Stimulated activated CD4-positive, alpha-beta T cell treated with anti-CD3 and anti-CD28 coated beads, TNF-alpha, amount 100 ng/mL, for 48 hours (primary cell): ENCODE measurements around the gene DRP2.
"Not testable (repeated sequence)": the region's sequence is repeated elsewhere in the genome, so short reads cannot be mapped to it uniquely, and the experiment has no call there.

Experiments
- DNase-seq, 3 donors: peaks; one replicate each; pipeline ENCODE4 v3.0.0-alpha.2; 2020; ENCODE audit warnings: low read depth in 3 of 3

DRP2 gene

GRCh38 chrX:101241531-101241930 lies 21.9 kb downstream of the DRP2 start:
- DNase-seq = no peak

DNA sequence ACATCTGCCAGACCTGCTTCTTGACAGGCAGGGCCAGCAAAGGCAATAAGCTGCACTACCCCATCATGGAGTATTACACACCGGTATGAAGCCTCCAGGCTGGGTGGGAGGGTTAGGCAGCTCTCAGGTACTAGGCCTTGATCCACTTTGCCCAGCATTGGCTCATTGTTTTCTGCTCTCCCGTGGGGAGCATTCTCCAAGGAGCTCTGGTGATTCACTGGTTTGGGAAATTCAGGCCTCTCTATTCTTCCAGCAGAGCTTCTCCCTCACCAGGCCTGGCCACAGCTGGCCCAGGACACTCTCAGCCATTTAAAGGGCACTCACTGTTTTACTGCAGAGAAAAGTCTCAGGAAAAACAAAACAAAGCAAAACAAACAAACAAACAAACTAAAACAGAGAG lies 33.0 kb downstream of the DRP2 start:
- DNase-seq = no peak

- no peak for DNase-seq
Measured at GRCh38 chrX:101257448-101258258, 38.1 kb downstream of the DRP2 start.

DNA sequence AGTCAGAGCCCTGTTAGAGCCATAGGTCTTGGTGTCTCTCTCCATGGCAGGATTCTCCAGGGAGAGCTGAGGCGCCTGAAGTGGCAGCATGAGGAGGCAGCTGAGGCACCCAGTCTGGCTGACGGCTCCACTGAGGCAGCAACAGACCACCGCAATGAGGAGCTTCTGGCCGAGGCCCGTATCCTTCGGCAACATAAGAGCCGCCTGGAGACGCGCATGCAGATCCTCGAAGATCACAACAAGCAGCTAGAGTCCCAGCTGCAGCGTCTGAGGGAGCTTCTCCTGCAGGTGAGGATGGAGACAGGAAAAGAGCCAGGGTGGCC lies 38.6 kb downstream of the DRP2 start:
- DNase-seq = no peak

DNA sequence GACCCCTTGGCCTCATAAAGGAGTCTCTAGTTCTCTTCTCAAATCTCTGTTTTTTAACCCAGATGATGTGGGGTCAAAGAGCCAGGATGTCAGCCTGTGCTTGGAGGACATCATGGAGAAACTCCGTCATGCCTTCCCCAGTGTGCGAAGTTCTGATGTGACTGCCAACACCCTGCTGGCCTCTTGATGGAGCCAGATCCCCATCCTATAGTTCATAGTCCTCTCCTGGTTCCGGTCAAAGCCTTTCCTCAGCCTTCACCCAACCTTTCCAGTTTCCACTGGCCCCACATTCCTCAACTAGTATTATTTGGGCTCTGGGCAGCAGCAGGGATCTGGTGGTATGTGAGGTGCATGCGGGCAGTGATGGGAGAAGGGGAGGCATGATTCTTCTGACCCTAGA lies 40.8 kb downstream of the DRP2 start:
- no peak for DNase-seq

DNA sequence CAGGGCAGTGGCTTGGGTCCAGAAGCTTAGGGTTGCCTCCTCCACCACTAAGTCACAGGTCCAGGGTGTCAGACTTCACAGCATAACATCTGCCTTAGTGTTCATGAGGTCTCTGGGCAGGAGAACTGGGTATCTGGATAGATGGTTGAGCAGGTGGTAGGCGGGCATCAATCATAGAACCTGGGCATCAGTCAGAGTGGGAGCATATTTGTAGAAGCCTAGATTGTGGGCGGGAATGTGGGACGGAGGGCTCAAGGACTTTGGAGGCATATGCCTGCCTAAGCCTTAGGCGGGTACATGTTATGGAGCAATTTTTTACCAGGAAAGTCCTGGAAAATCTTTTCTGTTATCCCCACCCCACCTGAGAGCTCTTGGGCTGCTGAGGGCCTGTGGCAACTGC lies 43.0 kb downstream of the DRP2 start:
- DNase-seq = no peak

- DNase-seq = no peak
Measured at GRCh38 chrX:101263766-101264165, 44.2 kb downstream of the DRP2 start.

GRCh38 chrX:101265869-101266428 lies 46.4 kb downstream of the DRP2 start:
- DNase-seq = no peak

GRCh38 chrX:101274198-101274597 lies 54.6 kb downstream of the DRP2 start:
- DNase-seq = no peak

DNA sequence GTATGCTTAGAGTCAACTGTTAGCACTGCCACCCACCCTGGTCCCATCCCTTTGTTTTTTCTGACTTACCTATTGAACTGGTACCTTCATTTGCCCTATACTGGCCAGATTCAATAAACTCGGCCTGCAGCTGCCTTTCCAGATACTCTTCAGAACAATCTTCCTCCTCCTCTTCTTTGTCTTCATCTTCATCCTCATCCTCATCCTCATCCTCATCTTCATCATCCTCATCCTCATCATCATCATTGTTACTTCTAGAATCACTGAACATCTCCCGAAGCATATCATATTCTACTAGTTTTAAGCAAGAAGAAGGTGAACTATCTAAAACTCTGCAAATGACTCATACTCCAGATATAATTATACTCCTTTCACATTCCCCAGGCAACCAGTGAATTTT lies 56.7 kb downstream of the DRP2 start:
- DNase-seq = no peak

DNA sequence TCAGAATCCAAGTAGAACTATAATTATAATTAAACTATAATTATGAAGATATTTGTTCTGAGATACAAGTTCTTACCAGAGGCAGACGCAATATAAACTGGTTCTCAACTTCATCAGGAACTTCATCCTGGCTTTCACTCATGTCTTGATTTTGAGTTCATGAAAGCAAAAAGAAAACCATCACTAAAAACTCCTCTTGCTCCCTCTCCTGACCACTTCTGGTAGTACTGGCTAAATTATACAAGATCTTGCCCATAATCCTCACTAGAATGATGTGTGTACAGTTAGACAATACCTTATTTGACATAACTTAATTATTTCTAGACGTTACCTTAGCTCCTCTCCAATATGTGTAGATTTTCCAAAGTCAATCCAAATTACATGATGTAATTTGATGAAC lies 67.8 kb downstream of the DRP2 start:
- DNase-seq = peak in 1 of 3 donors; percentile 2

DNA sequence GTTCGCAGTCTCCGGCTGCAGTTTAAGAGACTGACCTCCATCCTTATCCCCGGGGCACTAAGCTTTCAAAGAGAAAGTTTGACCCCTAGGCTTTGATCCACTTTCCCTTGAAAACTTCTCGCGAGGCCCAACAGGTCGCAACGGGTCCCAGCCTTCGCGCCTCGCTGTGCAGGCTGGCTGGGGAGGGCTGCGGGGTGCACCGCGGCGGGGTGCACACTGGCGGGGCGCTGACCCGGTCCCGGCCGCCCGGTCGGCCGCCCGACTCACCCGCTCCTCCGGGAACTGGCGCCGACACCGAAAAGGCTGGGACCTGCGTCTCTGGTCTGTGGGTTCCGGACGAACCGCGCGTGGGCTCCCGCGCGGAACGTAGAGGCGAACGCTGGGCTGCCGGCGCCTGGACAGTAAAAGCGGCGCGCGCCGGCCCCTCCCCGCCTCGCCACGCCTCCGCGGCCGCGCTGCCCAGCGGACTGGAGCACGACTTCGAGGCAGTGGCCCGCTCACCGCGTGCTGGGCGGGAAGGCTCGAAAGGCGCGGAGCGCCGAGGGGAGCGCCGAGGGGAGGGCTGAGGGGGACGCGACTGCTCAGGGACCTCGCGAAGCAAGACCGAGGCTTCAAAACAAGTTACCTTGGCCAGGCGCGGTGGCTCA lies 71.5 kb downstream of the DRP2 start, which contains the start of gene TAF7L:
TSS of gene TAF7L (minus strand) at position 378 of the 647 bp plus-strand sequence. CDS start 3,791 bp downstream, outside the sequence.
- no peak for DNase-seq

DNA sequence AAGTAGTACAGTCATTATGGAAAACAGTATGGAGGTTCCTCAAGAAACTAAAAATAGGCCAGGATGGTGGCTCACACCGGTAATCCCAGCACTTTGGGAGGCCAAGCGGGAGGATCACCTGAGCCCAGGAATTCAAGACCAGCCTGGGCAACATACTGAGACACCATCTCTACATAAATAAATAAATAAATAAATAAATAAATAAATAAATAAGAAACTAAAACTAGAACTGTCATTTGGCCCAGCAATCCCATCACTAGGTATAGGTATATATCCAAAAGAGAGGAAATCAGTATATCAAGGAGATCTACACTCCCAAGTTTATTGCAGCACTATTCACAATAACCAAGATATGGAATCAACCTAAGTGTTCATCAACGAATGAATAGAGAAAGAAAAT lies 76.0 kb downstream of the DRP2 start:
- DNase-seq = not testable (repeated sequence)

GRCh38 chrX:101303790-101304189 lies 84.2 kb downstream of the DRP2 start:
- DNase-seq = no peak
